ENCODE data around the gene LRRIQ3. TPM values are rescaled to one million over a fixed set of nuclear protein-coding genes. Genes with fewer than 3 reads are reported as not detected.

LRRIQ3 gene
- total and polyA plus RNA-seq, 9 of the 15 experiments (the other 6 are each of a cell fraction or from before 2014, with no cell fraction given) = 0.27 to 2.8 (median 1.7) TPM

- no peak for TF ChIP-seq KDM2B (CRISPR knock-in tag; IDR thresholded peaks at IDR 0.05)
- TF ChIP-seq ASH1L (IDR thresholded peaks at IDR 0.05; ENCODE audit: borderline replicate concordance, low read depth, partially characterized antibody) = no peak
- no peak for TF ChIP-seq ZNF280A (IDR thresholded peaks at IDR 0.05; ENCODE audit: low read depth, partially characterized antibody)
- TF ChIP-seq NCOA6 (IDR thresholded peaks at IDR 0.05) = no peak
- TF ChIP-seq PHF8 (IDR thresholded peaks at IDR 0.05; ENCODE audit: borderline replicate concordance, low read length) = no peak
These were observed 47.3 kb upstream of the LRRIQ3 start (continued) for GRCh38 chr1:74245168-74245772.

GRCh38 chr1:74237787-74238186 lies 39.8 kb upstream of the LRRIQ3 start:
- Histone ChIP-seq H3K9me1 (ENCODE audit: control insufficient read depth, insufficient read depth, low read length) (no peaks in the 10 kb centered on the region), H3K4me1 (replicated peaks in 1 of 2; ENCODE audit: control insufficient read depth in 2 of 2, insufficient read depth in 2 of 2, low read length in 2 of 2) (no peaks in the 10 kb centered on the region), H2AFZ (ENCODE audit: low read depth, low read length) (no peak overlapping the region), H3K9ac (ENCODE audit: insufficient read depth in 1 of 2, low read depth in 2 of 2, low read length in 2 of 2) (no peak overlapping the region), H3K27me3 (ENCODE audit: control insufficient read depth in 2 of 2, insufficient read depth in 2 of 2, low read length in 2 of 2) (no peaks in the 10 kb centered on the region), H3K27ac (ENCODE audit: extremely low read depth, low read depth, low read length) (no peak overlapping the region), H3K9me3 (replicated peaks; ENCODE audit: control insufficient read depth, insufficient read depth, low read depth, low read length) (no peaks in the 10 kb centered on the region), H3K4me3 (no peak overlapping the region), H3K4me2 (ENCODE audit: insufficient read depth, low read length) (no peak overlapping the region), H3K36me3 (ENCODE audit: control insufficient read depth, insufficient read depth, low read length) (no peaks in the 10 kb centered on the region), H4K20me1 (replicated peaks; ENCODE audit: control insufficient read depth, insufficient read depth, low read length) (no peaks in the 10 kb centered on the region), H3K79me2 (ENCODE audit: control insufficient read depth, insufficient read depth, low read length) (no peaks in the 10 kb centered on the region)
- in situ Hi-C loops (cut with MboI) (no loop called here), intact Hi-C loops (cut with micrococcal nuclease) (no loop called here)
- no peak for FAIRE-seq
- no TSS peak for BruUV-seq (replicated peaks)
- ATAC-seq = no peak
- DNase-seq (ENCODE audit: extremely low read depth in 1 of 4, low spot score in 3 of 4) = no peak
- ChIA-PET CTCF (ENCODE audit: low intra/inter-chr PET ratio) (no interaction called here), POLR2A (no interaction called here)
- WGBS (ENCODE audit: insufficient coverage, low coverage, missing lambda C conversion rate) = 2% methylated on average over 4 of the region's 4 CpGs
- TF ChIP-seq ETS2 (tag; IDR thresholded peaks at IDR 0.05; ENCODE audit: borderline replicate concordance, poor library complexity, severe bottlenecking) (no peak), HES1 (IDR thresholded peaks at IDR 0.05; ENCODE audit: low read depth) (no peak), ZNF224 (CRISPR knock-in tag; IDR thresholded peaks at IDR 0.05) (no peak), ZNF280A (IDR thresholded peaks at IDR 0.05; ENCODE audit: low read depth, partially characterized antibody) (no peak), FOXP1 (CRISPR knock-in tag; IDR thresholded peaks at IDR 0.05) (no peak), TSC22D4 (tag; IDR thresholded peaks at IDR 0.05) (no peak), TSHZ1 (CRISPR knock-in tag; IDR thresholded peaks at IDR 0.05) (no peak)
